Type B pancreatic cell (in vitro differentiated cells): ENCODE data around the gene CAMTA1. TPM values are rescaled to one million over a fixed set of nuclear protein-coding genes. Genes with fewer than 3 reads are reported as not detected.
A peak's percentile ranks its signal among the peaks of the same experiment; 100 is the strongest.

Experiments
- DNase-seq: peaks from one replicate; pipeline ENCODE4 v3.0.0; 2021; ENCODE audit warnings: mixed read lengths; ENCODE audit not compliant: unreplicated experiment; ENCODE audit errors: extremely low spot score
- H3K27ac Mint-ChIP-seq: 2 replicates; pipeline ENCODE4 v1.8.0; 2021; ENCODE audit warnings: mild to moderate bottlenecking, mixed read lengths
- H3K27me3 Mint-ChIP-seq: 2 replicates; pipeline ENCODE4 v1.8.0; 2021; ENCODE audit warnings: mixed read lengths
- H3K36me3 Mint-ChIP-seq: 2 replicates; pipeline ENCODE4 v1.8.0; 2021; ENCODE audit warnings: mixed read lengths
- H3K4me1 Mint-ChIP-seq: one replicate; pipeline ENCODE4 v1.8.0; 2021; ENCODE audit warnings: mixed read lengths; ENCODE audit not compliant: unreplicated experiment
- H3K4me3 Mint-ChIP-seq: 2 replicates; pipeline ENCODE4 v1.8.0; 2021; ENCODE audit warnings: mild to moderate bottlenecking, mixed read lengths
- H3K9me3 Mint-ChIP-seq: 2 replicates; pipeline ENCODE4 v1.8.0; 2021; ENCODE audit warnings: mixed read lengths
- total RNA-seq: library from RNA; stranded (reverse); gene quantifications from 2 replicates; pipeline ENCODE4 v1.2.1, GENCODE V29; 2021; ENCODE audit warnings: low replicate concordance
- TF ChIP-seq, protein P1 (sequence below): fragments of 200-600 bp; sonication (generic); conservative IDR thresholded peaks from 2 replicates; pipeline ENCODE4 v1.5.0; 2021; ENCODE audit warnings: antibody characterized with exemption, mild to moderate bottlenecking

CAMTA1 gene
- total RNA-seq, 1 donor from 2014 or later: 82.5 TPM

DNA sequence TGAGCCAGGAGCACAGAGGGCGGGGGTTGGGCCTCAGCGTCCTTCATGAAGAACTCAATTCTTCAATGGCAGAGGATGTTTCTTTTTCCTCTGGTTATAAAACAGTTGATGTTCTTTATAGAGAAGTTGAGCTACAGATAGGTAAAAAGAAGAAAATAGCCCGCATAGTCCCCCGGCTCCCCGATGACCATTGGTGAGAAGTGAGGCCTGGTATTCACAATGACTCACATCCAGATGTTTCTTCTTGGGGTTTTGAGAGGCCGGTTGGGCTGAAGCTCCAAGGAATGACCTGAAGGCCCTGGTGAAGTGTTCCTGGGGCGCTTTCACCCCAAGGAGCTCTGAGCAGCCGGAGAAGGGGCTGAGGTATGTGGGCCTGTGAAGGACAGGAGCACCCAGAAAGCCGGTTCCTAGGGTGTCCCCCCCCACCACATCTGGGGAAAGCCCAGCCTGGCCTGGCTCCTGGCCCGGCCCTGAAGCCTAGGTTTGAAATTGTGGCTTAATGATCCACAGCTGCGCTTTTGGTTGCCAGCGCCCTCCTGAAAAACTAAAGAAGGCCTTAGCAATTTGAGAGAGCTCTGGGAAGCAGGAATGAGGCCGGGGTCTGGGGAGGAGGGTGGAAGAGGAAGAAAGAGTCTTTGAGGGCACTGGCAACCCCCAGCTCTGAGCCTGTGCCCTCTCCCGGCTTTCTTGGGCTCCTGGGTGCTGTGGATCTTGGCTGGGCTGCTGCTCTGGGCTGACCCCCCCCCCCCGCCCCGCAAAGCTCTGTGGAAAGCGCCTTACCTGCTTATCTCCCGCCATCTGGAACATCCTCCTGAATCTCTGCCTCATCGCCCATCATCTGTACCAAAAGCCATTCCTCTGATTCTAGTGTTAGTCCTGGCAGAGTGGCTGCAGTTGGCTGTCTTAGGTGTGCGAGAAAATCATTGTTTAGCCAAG lies 444.7 kb downstream of the CAMTA1 start:
- H3K9me3 Mint-ChIP-seq: no peaks in the 10 kb centered on the region
- no peaks in the 10 kb centered on the region for H3K4me1 Mint-ChIP-seq
- no peaks in the 10 kb centered on the region for H3K36me3 Mint-ChIP-seq
- TF ChIP-seq, protein P1, sequence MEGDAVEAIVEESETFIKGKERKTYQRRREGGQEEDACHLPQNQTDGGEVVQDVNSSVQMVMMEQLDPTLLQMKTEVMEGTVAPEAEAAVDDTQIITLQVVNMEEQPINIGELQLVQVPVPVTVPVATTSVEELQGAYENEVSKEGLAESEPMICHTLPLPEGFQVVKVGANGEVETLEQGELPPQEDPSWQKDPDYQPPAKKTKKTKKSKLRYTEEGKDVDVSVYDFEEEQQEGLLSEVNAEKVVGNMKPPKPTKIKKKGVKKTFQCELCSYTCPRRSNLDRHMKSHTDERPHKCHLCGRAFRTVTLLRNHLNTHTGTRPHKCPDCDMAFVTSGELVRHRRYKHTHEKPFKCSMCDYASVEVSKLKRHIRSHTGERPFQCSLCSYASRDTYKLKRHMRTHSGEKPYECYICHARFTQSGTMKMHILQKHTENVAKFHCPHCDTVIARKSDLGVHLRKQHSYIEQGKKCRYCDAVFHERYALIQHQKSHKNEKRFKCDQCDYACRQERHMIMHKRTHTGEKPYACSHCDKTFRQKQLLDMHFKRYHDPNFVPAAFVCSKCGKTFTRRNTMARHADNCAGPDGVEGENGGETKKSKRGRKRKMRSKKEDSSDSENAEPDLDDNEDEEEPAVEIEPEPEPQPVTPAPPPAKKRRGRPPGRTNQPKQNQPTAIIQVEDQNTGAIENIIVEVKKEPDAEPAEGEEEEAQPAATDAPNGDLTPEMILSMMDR: no peak
- H3K27ac Mint-ChIP-seq: no peak overlapping the region
- DNase-seq: no peak
- H3K4me3 Mint-ChIP-seq: no peak overlapping the region
- H3K27me3 Mint-ChIP-seq: no peaks in the 10 kb centered on the region

DNA sequence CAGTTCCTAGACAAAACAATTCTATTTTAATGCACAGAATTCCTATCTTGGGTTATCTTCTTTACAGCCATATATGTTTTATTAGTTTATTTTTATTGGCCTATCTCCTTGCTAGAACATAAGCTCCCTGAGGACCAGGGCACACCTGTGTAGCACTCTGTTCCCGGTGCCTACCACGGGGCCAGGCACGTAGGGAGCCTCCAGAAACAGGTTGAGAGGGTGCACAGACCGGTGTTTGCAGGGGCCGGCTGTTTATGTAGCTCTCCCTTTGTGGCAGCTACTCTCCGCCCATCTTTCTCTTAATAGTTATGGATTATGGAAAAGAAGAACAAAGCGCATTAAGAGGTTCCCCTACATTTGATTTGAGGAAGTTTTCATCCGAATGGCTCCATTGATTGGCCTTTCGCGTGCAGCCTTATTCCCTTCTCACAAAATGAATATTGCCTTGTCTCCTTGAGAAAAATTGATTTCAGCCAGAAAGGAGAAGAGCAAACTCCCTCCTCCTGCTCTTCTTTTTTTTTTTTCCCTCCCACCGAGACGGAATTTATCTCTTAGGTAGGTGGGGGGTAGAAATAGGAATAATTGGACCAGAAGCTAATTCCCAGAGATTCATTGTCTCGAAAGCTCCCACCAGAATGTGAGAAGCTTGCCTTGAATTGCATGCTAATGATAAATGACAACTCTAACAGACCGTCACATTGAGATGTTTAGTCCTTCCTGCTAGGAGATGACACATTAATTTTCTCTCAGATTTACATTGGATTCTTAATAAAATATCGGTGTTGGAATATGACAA lies 447.4 kb downstream of the CAMTA1 start:
- Mint-ChIP-seq H3K36me3 (no peaks in the 10 kb centered on the region), H3K4me1 (no peaks in the 10 kb centered on the region)
- TF ChIP-seq, protein P1: no peak

DNA sequence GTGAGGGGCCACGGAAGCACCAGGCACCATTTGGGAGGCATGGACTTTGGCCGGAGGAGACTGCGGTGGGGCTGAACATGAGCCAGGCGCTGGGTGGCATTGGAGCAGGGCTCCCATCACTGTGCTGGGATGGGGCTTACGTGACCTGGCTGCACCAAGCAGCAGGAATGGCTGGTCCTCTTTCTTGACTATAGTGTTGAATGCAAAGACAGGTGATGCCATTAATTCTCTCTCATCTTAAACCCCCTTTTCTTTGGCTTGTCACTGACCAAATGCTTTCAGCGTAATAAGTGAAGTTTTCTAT lies 447.9 kb downstream of the CAMTA1 start:
- Mint-ChIP-seq H3K27ac (no peak overlapping the region), H3K4me1 (no peaks in the 10 kb centered on the region), H3K27me3 (no peaks in the 10 kb centered on the region), H3K9me3 (no peaks in the 10 kb centered on the region), H3K36me3 (no peaks in the 10 kb centered on the region), H3K4me3 (no peak overlapping the region)
- DNase-seq: no peak
- TF ChIP-seq, protein P1: no peak

More for the DNA sequence above, 447.4 kb downstream of the CAMTA1 start:
- Mint-ChIP-seq H3K27me3 (no peaks in the 10 kb centered on the region), H3K9me3 (no peaks in the 10 kb centered on the region), H3K27ac (no peak overlapping the region), H3K4me3 (no peak overlapping the region)
- no peak for DNase-seq

DNA sequence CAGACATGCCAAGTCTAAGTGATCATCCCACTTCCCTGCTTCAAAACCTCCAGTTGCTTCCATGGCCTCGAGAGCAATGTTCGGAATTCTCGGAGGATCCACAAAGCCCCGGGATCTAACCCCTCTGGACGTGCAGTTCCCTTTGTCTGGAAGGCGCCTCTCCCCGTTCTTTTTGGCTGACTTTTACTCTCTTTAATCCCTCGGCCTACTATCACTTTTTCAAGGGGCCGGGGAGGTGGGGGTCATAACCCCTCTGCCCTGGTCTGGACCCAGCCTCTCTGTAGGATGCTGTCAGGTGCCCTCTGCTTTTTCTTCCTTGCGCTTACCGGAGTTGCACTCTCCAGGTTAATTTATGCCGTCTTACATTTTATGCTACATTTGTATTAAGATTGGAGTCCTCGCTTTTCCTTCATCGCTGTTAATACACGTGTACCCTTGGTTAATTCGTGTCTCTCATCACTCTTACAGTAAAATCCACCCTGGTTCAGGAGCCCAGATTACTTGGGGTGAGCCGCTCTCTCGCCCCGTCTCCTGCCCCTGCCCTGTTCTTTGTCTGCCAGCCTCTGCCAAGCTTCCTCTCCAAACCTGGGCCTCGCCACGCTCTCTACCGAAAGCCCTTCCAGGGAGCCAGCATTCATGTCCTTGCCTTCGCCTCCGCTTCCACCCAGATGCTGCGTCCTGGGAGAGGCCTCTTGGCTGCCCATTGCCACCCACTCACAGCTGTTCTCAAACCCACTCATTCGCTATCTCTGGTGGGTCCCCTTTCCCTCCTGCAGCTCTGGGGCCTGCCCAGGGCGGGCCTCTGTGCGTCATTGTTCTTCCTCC lies 448.6 kb downstream of the CAMTA1 start:
- Mint-ChIP-seq H3K9me3 (no peaks in the 10 kb centered on the region), H3K27me3 (no peaks in the 10 kb centered on the region), H3K36me3 (no peaks in the 10 kb centered on the region), H3K27ac (no peak overlapping the region), H3K4me3 (no peak overlapping the region), H3K4me1 (no peaks in the 10 kb centered on the region)
- TF ChIP-seq, protein P1: no peak
- DNase-seq: peak; percentile 52

DNA sequence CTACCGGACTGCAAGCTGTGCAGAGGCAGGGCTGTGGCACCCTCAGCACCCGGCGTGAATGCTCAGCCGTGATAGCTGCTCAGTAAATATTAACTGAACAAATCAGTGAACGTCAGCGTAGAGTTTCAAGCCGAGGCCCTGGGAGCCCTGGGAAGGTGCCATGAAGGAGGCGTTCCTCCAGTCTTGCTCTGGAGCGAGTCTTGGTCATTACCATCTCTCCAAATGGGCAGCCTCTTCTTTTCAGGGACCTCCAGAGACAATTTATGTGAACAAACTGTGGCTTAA lies 449.2 kb downstream of the CAMTA1 start:
- DNase-seq: peak; percentile 57
- Mint-ChIP-seq H3K9me3 (no peaks in the 10 kb centered on the region), H3K36me3 (no peaks in the 10 kb centered on the region), H3K27ac (no peak overlapping the region), H3K4me1 (no peaks in the 10 kb centered on the region), H3K27me3 (no peaks in the 10 kb centered on the region), H3K4me3 (no peak overlapping the region)
- TF ChIP-seq, protein P1: no peak
